Astrocyte (in vitro differentiated cells and primary cell): ENCODE results near the gene CALCB. TPM values are rescaled to one million over a fixed set of nuclear protein-coding genes. Genes with fewer than 3 reads are reported as not detected.

ENCODE experiments used
- DNase-seq: peaks from one replicate; pipeline ENCODE4 v3.0.0-alpha.2; 2010; ENCODE audit warnings: low read depth
- FAIRE-seq: peaks from 2 replicates; lab custom pipeline; 2011; peaks lifted over from hg19 to GRCh38; lab: Jason Lieb, UNC
- H2AFZ ChIP-seq: 2 replicates; pipeline ENCODE4 v1.6.0; 2012; ENCODE audit warnings: low read depth, low read length, inconsistent platforms
- H3K27ac ChIP-seq: 2 replicates; pipeline ENCODE4 v1.5.1; 2011; ENCODE audit warnings: low read depth, low read length, inconsistent platforms
- H3K27me3 ChIP-seq: 2 replicates; pipeline ENCODE4 v1.6.0; 2011; ENCODE audit warnings: low read length, inconsistent platforms; ENCODE audit not compliant: insufficient read depth
- H3K36me3 ChIP-seq: 2 replicates; pipeline ENCODE4 v1.5.1; 2011; ENCODE audit warnings: low read length, inconsistent platforms; ENCODE audit not compliant: insufficient read depth
- H3K4me1 ChIP-seq: 2 replicates; pipeline ENCODE4 v1.5.1; 2011; ENCODE audit warnings: low read length, inconsistent platforms; ENCODE audit not compliant: insufficient read depth
- H3K4me2 ChIP-seq: 2 replicates; pipeline ENCODE4 v1.6.0; 2012; ENCODE audit warnings: low read length, inconsistent platforms
- H3K4me3 ChIP-seq: 2 replicates; pipeline ENCODE4 v1.5.1; 2011; ENCODE audit warnings: low read depth, mild to moderate bottlenecking, low read length, inconsistent platforms; ENCODE audit not compliant: insufficient read depth
- H3K79me2 ChIP-seq: 2 replicates; pipeline ENCODE4 v1.6.0; 2012; ENCODE audit warnings: mild to moderate bottlenecking, low read length, inconsistent platforms; ENCODE audit not compliant: insufficient read depth
- H3K9ac ChIP-seq: 2 replicates; pipeline ENCODE4 v1.6.0; 2012; ENCODE audit warnings: mild to moderate bottlenecking, low read length, inconsistent platforms
- H3K9me3 ChIP-seq: 2 replicates; pipeline ENCODE4 v1.5.1; 2012; ENCODE audit warnings: low read depth, mild to moderate bottlenecking, low read length, inconsistent platforms; ENCODE audit not compliant: insufficient read depth
- H4K20me1 ChIP-seq: 2 replicates; pipeline ENCODE4 v1.6.0; 2012; ENCODE audit warnings: low read length, inconsistent platforms; ENCODE audit not compliant: insufficient read depth
- H3K27ac Mint-ChIP-seq: one replicate; pipeline ENCODE4 v1.8.0; 2021; ENCODE audit warnings: mild to moderate bottlenecking, mixed read lengths; ENCODE audit not compliant: unreplicated experiment
- H3K27me3 Mint-ChIP-seq: one replicate; pipeline ENCODE4 v1.8.0; 2021; ENCODE audit warnings: low read depth, mixed read lengths; ENCODE audit not compliant: unreplicated experiment
- H3K36me3 Mint-ChIP-seq: one replicate; pipeline ENCODE4 v1.8.0; 2021; ENCODE audit warnings: low read depth, mixed read lengths; ENCODE audit not compliant: unreplicated experiment
- H3K4me1 Mint-ChIP-seq: one replicate; pipeline ENCODE4 v1.8.0; 2021; ENCODE audit warnings: low read depth, mixed read lengths; ENCODE audit not compliant: unreplicated experiment
- H3K4me3 Mint-ChIP-seq: one replicate; pipeline ENCODE4 v1.8.0; 2021; ENCODE audit warnings: mild to moderate bottlenecking, moderate library complexity, mixed read lengths; ENCODE audit not compliant: unreplicated experiment
- H3K9me3 Mint-ChIP-seq: one replicate; pipeline ENCODE4 v1.8.0; 2021; ENCODE audit warnings: mild to moderate bottlenecking, mixed read lengths; ENCODE audit not compliant: unreplicated experiment
- CTCF ChIP-seq: IDR thresholded peaks from 2 replicates; pipeline ENCODE4 v1.5.1; 2011; ENCODE audit warnings: low read depth, mild to moderate bottlenecking, inconsistent platforms, low read length, moderate library complexity; ENCODE audit not compliant: insufficient read depth
- EZH2 ChIP-seq: IDR thresholded peaks from 2 replicates; pipeline ENCODE4 v1.6.1; 2012; ENCODE audit warnings: mild to moderate bottlenecking, low read length, inconsistent platforms; ENCODE audit not compliant: insufficient read depth
- total RNA-seq: library from RNA; stranded (reverse); gene quantifications from 2 replicates; pipeline ENCODE4 v1.2.1, GENCODE V29; 2021

CALCB gene
- total RNA-seq, 1 donor from 2014 or later = 0.61 TPM

GRCh38 chr11:15071556-15072255 is 1.7 kb upstream of the CALCB start:
- FAIRE-seq (no peak), DNase-seq (no peak)
- H3K9ac ChIP-seq = no peak overlapping the region
- no peaks in the 10 kb centered on the region for H3K79me2 ChIP-seq
- H3K4me3 Mint-ChIP-seq = no peak overlapping the region
- no peaks in the 10 kb centered on the region for H4K20me1 ChIP-seq
- no peak overlapping the region for H3K27ac Mint-ChIP-seq
- H3K27me3 ChIP-seq = peaks cover 16% of the 10 kb centered on the region
- H3K36me3 ChIP-seq = no peaks in the 10 kb centered on the region
- H3K4me1 ChIP-seq = peaks cover 9% of the 10 kb centered on the region
- no peak overlapping the region for H3K4me2 ChIP-seq
- peaks cover 3% of the 10 kb centered on the region for H3K4me1 Mint-ChIP-seq
- H3K4me3 ChIP-seq = no peak overlapping the region
- H3K27me3 Mint-ChIP-seq = peaks cover 46% of the 10 kb centered on the region
- H2AFZ ChIP-seq = no peak overlapping the region
- TF ChIP-seq EZH2 = no peak
- no peak for TF ChIP-seq CTCF
- H3K9me3 ChIP-seq = no peaks in the 10 kb centered on the region
- peaks cover 6% of the 10 kb centered on the region for H3K9me3 Mint-ChIP-seq
- no peak overlapping the region for H3K27ac ChIP-seq
- H3K36me3 Mint-ChIP-seq = peaks cover 2% of the 10 kb centered on the region

GRCh38 chr11:15072551-15073143 is 746 bp upstream of the CALCB start:
- Mint-ChIP-seq H3K4me1 (peaks cover 3% of the 10 kb centered on the region), H3K4me3 (no peak overlapping the region), H3K36me3 (peaks cover 2% of the 10 kb centered on the region), H3K9me3 (peaks cover 12% of the 10 kb centered on the region), H3K27ac (no peak overlapping the region), H3K27me3 (peaks cover 49% of the 10 kb centered on the region)
- no peak overlapping the region for H3K4me3 ChIP-seq
- H3K9ac ChIP-seq = no peak overlapping the region
- H3K79me2 ChIP-seq = no peaks in the 10 kb centered on the region
- peaks cover 9% of the 10 kb centered on the region for H3K4me1 ChIP-seq
- H3K9me3 ChIP-seq = no peaks in the 10 kb centered on the region
- TF ChIP-seq CTCF = no peak
- TF ChIP-seq EZH2 = no peak
- FAIRE-seq = no peak
- H3K4me2 ChIP-seq = no peak overlapping the region
- no peaks in the 10 kb centered on the region for H4K20me1 ChIP-seq
- H2AFZ ChIP-seq = no peak overlapping the region
- no peak overlapping the region for H3K27ac ChIP-seq
- peaks cover 19% of the 10 kb centered on the region for H3K27me3 ChIP-seq
- H3K36me3 ChIP-seq = no peaks in the 10 kb centered on the region
- no peak for DNase-seq
